ENCODE data around the gene SLC22A31.

SLC22A31 gene

GRCh38 chr16:89146211-89147005 lies 53.9 kb downstream of the SLC22A31 start:
- TF ChIP-seq CTCF (IDR thresholded peaks at IDR 0.05): no peak
- Histone ChIP-seq H3K36me3 (peaks cover 56% of the 10 kb centered on the region), H3K4me3 (ENCODE audit: low read depth in 1 of 2, low read length in 1 of 2) (no peak overlapping the region), H3K9me3 (no peaks in the 10 kb centered on the region), H3K27me3 (no peaks in the 10 kb centered on the region), H3K4me1 (ENCODE audit: control insufficient read depth in 1 of 2, insufficient read depth in 1 of 2, low read depth in 1 of 2, low read length in 1 of 2) (no peaks in the 10 kb centered on the region), H3K27ac (no peak overlapping the region)
